NCI-H526 treated with DMSO at 0.1 percent for 48 hours (cell line): ENCODE measurements around the gene MYO1C.
A peak's percentile ranks its signal among the peaks of the same experiment; 100 is the strongest.
"Not testable (repeated sequence)": the region's sequence is repeated elsewhere in the genome, so short reads cannot be mapped to it uniquely, and the experiment has no call there.

Experiments used
- DNase-seq: peaks from one replicate; lab custom pipeline; 2025; lab: John Stamatoyannopoulos, UW

Gene MYO1C, protein sequence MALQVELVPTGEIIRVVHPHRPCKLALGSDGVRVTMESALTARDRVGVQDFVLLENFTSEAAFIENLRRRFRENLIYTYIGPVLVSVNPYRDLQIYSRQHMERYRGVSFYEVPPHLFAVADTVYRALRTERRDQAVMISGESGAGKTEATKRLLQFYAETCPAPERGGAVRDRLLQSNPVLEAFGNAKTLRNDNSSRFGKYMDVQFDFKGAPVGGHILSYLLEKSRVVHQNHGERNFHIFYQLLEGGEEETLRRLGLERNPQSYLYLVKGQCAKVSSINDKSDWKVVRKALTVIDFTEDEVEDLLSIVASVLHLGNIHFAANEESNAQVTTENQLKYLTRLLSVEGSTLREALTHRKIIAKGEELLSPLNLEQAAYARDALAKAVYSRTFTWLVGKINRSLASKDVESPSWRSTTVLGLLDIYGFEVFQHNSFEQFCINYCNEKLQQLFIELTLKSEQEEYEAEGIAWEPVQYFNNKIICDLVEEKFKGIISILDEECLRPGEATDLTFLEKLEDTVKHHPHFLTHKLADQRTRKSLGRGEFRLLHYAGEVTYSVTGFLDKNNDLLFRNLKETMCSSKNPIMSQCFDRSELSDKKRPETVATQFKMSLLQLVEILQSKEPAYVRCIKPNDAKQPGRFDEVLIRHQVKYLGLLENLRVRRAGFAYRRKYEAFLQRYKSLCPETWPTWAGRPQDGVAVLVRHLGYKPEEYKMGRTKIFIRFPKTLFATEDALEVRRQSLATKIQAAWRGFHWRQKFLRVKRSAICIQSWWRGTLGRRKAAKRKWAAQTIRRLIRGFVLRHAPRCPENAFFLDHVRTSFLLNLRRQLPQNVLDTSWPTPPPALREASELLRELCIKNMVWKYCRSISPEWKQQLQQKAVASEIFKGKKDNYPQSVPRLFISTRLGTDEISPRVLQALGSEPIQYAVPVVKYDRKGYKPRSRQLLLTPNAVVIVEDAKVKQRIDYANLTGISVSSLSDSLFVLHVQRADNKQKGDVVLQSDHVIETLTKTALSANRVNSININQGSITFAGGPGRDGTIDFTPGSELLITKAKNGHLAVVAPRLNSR

GRCh38 chr17:1492249-1493206 lies at the start of gene MYO1C:
TSS of gene MYO1C (minus strand) at chr17:1492686. CDS start at chr17:1492487, 199 bp downstream.
- DNase-seq, result no peak

GRCh38 chr17:1541367-1541904 lies 49.0 kb upstream of the MYO1C start:
- no peak for DNase-seq

- no peak for DNase-seq
These were observed 47.3 kb upstream of the MYO1C start for GRCh38 chr17:1539811-1540210.

GRCh38 chr17:1535737-1536136 lies 43.3 kb upstream of the MYO1C start:
- DNase-seq, result no peak

GRCh38 chr17:1533661-1534325 lies 41.3 kb upstream of the MYO1C start:
- no peak for DNase-seq

DNA sequence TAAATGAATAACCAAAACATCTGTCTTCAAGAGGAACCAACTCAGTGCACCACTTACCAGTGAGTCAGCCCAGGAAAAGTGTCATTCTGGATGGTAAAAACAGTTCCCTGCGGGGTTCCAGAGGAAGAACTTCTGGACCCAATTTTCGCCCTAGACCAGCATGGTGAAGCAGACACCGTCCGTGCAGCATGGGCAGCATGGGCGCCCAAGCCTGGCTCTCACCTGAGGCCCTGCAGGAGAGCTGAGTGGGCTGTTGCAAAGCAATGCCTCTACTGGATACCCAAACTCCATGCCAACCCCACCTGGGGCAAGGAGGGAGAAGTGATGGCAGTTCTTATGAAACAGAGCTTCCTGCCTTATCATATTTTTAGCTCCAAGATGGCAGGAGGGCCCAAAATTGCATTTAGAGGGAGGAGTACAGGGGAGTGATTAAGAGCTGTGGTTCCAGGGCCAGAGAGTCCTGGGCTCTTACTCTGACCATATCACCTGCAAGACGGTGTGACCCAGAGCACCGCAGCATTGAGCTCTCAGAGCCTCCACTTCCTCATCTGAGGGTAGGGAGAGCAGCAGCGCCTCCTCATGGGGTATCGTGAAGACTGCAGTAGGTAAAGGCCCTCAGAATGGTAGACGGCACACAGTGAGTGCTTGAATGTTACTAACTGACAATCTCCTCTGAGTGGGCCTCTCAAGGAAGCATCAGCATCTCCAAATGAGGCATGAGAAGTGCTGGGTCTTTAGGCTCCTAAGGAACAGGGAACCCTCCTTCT lies 40.5 kb upstream of the MYO1C start:
- DNase-seq, result no peak

DNA sequence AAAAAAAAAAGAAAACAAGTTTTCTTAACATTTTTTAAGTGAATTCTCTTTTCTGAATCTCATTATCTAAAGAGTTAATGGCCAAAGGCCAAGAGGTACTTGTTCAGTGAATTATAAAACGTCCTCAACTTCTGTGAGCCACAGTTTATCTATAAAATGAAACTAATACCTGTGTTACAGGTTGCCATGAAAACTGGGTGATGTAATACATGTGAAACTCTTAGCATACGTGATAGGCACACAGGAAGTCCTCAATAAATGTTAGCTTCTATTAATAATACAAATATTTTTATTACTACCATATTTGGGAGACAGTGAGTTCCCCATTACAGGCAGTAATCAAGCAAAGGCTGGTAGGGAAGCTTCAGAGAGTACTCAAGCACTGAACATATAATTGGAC lies 37.4 kb upstream of the MYO1C start:
- no peak for DNase-seq

DNA sequence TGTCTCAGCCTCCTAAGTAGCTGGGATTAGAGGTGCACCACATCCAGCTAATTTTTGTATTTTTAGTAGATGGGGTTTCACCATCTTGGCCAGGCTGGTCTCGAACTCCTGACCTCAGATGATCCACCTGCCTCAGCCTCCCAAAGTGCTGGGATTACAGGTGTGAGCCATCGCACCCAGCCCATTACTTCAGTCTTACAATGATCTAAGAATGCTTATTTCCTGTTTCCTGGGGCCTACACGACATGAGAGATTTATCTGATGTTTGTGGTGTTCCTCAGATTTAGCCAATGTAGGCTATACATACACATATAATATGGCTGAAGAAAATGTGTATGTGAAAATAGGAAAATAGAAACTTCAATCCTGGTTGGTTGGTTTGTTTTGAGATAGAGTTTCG lies 34.4 kb upstream of the MYO1C start:
- not testable (repeated sequence) for DNase-seq

DNA sequence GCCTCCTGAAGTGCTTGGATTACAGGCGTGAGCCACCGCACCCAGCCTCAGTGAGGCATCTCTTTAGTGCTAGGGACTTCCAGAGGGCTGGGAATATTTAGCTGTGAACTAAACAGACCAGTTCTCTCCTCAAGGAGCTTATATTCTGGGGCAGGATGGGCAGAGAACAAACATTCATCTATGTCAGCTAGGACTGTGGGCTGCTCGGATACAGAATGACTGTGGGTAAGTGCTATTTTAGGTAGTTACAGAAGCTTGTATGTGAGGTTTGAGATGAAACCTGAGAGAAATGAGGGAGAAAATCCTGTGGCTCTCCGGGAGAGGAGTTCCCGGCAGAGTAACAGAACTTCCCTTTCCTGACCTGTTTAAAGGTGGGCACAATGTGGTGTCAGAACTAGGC lies 30.1 kb upstream of the MYO1C start:
- DNase-seq, result no peak

GRCh38 chr17:1521086-1521640 lies 28.7 kb upstream of the MYO1C start:
- DNase-seq, result no peak

DNA sequence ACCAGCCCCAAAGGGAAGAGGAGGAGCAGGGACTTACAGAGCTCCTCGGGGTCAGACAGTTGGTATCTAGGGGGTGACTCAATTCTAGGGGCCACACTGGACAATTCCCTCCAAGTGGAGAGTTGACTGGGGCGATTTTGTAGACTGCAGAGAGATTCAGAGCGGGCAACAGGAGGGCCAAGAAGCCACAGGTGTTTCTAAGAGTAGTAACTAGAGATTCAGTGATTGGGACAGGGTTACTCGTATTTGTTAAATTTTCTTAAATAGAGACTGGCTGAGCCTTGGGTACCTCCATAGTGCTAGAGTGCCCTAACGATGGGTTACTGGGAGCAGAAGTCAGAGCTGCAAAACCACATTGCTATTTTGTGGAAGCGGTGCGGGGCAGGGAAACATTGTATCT lies 27.2 kb upstream of the MYO1C start:
- DNase-seq, result no peak

DNA sequence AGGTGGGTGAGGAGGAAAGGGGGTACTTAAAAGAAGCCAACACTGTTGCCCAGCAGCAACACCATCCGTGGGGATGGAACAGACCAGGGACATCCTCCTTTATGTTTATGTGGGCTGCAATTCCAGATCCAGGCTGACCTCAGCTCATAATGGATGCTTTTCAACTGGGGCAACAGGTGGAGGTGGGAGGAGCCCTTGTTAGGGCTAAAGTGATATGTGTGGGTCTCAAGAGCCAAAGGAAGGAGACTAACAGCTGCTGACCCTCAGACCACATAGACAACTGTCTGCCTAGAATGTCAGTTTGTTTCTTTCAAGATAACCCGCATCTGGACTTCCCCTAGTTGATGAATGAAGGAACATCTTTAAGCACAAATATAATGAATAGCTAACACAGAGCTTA lies 25.9 kb upstream of the MYO1C start:
- no peak for DNase-seq

DNA sequence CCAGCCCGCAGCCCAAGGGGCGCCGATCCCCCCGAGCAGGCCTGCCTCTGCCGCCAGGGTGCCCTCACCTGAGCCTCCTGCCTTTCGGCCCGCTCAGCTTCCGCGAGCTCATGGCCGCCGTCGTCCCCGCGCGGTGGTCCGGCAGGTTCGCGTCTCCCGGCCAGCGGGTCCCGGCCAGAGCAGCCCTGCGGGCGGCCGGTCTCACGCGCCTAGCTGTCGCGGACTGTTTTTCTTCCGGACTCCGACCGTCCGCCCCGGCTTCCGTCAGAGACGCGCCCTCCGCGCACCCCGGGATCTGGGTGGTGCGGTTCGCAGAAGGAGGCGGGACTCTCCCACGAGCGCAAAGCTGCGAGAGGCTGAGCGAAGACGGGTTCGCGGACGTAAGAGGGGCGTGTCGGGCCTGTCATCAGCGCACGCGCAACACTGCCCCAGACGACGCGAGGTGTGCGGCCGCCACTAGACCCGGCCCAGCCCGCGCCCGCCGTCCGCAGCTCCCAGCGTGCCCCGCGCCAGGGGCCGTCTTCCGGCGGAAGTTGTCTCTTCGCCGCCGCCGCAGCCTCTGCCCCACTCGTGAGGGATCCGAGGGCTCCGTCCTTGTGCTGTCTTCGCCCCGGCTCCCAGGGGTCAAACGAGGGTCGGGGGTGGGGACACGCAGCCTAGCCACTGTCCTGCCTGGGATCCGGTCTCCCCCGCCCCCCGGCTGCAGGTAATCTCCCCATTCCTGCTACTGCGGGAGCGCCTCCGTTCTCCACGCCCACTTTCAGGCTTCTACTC lies 24.1 kb upstream of the MYO1C start, which contains the start of gene INPP5K:
TSS of gene INPP5K (minus strand) at position 225 of the 774 bp plus-strand sequence. CDS start at position 112, 113 bp downstream.
- peak; percentile 86 for DNase-seq

DNA sequence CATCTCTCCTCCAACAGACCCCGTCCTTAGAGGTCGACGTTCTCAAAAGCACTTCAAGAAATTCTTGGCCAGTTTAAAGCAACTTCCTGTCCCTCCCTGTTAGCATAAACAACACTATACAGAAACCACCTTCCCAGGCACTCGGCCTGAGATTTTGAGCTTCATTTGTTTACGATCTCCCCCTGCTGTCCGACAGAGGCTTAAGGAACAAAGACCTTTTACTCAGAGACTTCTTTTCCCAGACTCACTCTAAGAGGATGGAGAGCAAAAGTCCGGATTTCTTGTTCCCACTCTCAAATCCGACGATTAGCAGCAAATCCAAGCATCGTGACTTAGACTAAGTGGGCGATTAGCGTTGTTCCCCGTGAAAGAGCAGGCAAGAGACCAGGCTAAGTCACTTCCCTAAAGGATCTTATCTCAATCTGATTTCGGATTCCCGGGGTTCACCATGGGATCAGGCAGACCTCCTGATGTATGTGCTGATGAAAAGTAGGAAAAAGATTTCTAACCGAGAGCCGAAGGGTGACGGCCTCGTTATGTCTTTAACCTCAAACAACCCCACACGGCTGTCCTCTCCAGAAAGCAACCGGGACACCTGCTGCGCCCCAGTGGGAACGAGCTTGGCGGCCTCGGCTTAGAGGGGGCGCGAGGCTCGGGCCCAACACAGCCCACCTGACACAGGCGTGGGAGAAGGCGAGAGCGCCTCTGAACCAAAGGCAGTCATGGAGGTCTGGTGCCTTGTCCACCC lies 23.3 kb upstream of the MYO1C start:
- no peak for DNase-seq

DNA sequence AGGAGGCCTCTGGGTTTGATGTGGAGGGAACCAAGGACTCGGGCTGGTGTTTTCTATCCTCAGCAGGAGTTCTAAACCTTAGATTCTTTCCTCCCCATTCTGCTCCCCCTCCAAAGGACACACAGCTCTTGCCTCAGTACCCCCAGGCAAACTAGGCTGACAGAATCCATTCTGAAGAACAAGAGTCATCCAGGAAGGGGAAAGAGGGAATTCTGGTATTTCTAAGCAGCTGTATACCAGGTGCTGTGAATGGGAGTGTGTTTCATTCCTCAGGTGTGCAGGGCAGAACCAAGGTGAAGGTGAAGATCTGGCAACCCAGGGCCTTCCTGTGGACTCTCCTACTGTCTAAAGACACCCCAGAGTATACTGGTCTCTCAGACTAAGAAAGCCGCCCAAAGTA lies 19.9 kb upstream of the MYO1C start:
- no peak for DNase-seq

DNA sequence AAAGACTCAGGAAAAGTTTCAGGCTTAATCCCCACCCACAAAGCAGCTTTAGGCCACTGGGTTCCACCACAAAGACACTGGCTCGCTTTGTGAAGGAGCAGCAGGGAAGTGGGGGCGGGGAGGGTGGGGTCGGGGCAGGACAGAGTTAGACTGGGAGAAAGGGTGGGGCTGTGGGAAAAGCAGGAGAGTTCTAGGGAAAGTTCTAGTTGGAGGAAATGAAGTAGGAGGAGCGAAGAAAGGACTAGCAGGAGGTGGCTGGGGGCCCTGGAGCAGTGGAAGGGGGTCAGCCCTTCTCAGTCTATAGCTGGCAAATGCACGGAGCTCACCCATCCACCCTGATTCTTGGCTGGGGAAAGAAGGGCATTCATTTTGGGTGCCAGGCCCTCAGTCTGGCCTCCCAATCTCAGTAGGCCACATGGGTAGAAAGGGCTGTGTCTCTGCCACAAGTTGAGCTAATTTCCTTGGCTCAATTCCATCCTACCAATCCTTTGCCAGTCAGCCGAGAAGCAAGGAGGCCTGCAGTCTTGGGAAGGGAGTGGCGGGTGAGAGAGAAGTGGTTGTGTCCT lies 19.4 kb upstream of the MYO1C start:
- DNase-seq, result no peak

- no peak for DNase-seq
These were observed 18.8 kb upstream of the MYO1C start for GRCh38 chr17:1511290-1511689.
